H9 (cell line): ENCODE results near the gene LAMA3. TPM values are rescaled to one million over a fixed set of nuclear protein-coding genes. Genes with fewer than 3 reads are reported as not detected.

Source experiments
- DNase-seq: peaks from one replicate; pipeline ENCODE4 v3.0.0-alpha.2; 2017
- H2AFZ ChIP-seq: one replicate; pipeline ENCODE4 v1.6.1; 2013; ENCODE audit warnings: mild to moderate bottlenecking, low read length, control low read depth, moderate library complexity
- H2AK5ac ChIP-seq: 2 replicates; pipeline ENCODE4 v1.6.1; 2013; ENCODE audit warnings: low read length, control low read depth, mixed read lengths; ENCODE audit not compliant: insufficient read length
- H2BK120ac ChIP-seq: one replicate; pipeline ENCODE4 v1.6.1; 2013; ENCODE audit warnings: low read depth, mild to moderate bottlenecking, low read length, control low read depth, inconsistent platforms; ENCODE audit not compliant: poor library complexity, severe bottlenecking
- H2BK12ac ChIP-seq: 2 replicates; pipeline ENCODE4 v1.6.1; 2013; ENCODE audit warnings: low read length, control low read depth, mixed read lengths, low read depth; ENCODE audit not compliant: insufficient read length
- H2BK15ac ChIP-seq: 2 replicates; pipeline ENCODE4 v1.6.1; 2013; ENCODE audit warnings: low read depth, low read length, control low read depth
- H2BK20ac ChIP-seq: one replicate; pipeline ENCODE4 v1.6.1; 2013; ENCODE audit warnings: low read depth, mild to moderate bottlenecking, low read length, control low read depth, inconsistent platforms; ENCODE audit not compliant: poor library complexity, severe bottlenecking
- H2BK5ac ChIP-seq: 2 replicates; pipeline ENCODE4 v1.6.1; 2013; ENCODE audit warnings: low read length, control low read depth, mixed read lengths; ENCODE audit not compliant: insufficient read length
- H3K14ac ChIP-seq: 2 replicates; pipeline ENCODE4 v1.6.1; 2013; ENCODE audit warnings: low read length, control low read depth; ENCODE audit not compliant: insufficient read depth
- H3K18ac ChIP-seq: 2 replicates; pipeline ENCODE4 v1.6.1; 2013; ENCODE audit warnings: low read depth, mild to moderate bottlenecking, mixed read lengths, low read length, control low read depth; ENCODE audit not compliant: insufficient read length
- H3K23ac ChIP-seq: 2 replicates; pipeline ENCODE4 v1.6.1; 2013; ENCODE audit warnings: low read length, control low read depth, mixed read lengths, low read depth; ENCODE audit not compliant: insufficient read length
- H3K23me2 ChIP-seq: 2 replicates; pipeline ENCODE4 v1.6.1; 2013; ENCODE audit warnings: low read depth, mild to moderate bottlenecking, mixed read lengths, low read length, control low read depth; ENCODE audit not compliant: insufficient read length, poor library complexity, severe bottlenecking
- H3K27ac ChIP-seq: 2 replicates; pipeline ENCODE4 v1.5.1; 2013; ENCODE audit warnings: low read length, control low read depth, mixed read lengths, low read depth; ENCODE audit not compliant: insufficient read length
- H3K27me3 ChIP-seq: 2 replicates; pipeline ENCODE4 v1.6.1; 2013; ENCODE audit warnings: low read length, control low read depth, inconsistent platforms; ENCODE audit not compliant: insufficient read depth
- H3K4ac ChIP-seq: 2 replicates; pipeline ENCODE4 v1.6.1; 2013; ENCODE audit warnings: low read depth, mild to moderate bottlenecking, control low read depth, inconsistent platforms, low read length, moderate library complexity
- H3K4me1 ChIP-seq: 2 replicates; pipeline ENCODE4 v1.6.1; 2013; ENCODE audit warnings: low read length, control low read depth, inconsistent platforms; ENCODE audit not compliant: insufficient read depth
- H3K4me2 ChIP-seq: 2 replicates; pipeline ENCODE4 v1.6.1; 2013; ENCODE audit warnings: low read length, control low read depth, mixed read lengths; ENCODE audit not compliant: insufficient read length, insufficient read depth
- H3K56ac ChIP-seq: 2 replicates; pipeline ENCODE4 v1.6.1; 2013; ENCODE audit warnings: low read depth, mild to moderate bottlenecking, mixed read lengths, low read length, control low read depth; ENCODE audit not compliant: insufficient read length
- H3K79me1 ChIP-seq: 2 replicates; pipeline ENCODE4 v1.6.1; 2013; ENCODE audit warnings: low read depth, mild to moderate bottlenecking, moderate library complexity, low read length, control low read depth, inconsistent platforms; ENCODE audit not compliant: insufficient read depth, poor library complexity, severe bottlenecking
- H3K79me2 ChIP-seq: 2 replicates; pipeline ENCODE4 v1.6.1; 2013; ENCODE audit warnings: low read length, control low read depth, inconsistent platforms; ENCODE audit not compliant: insufficient read depth
- H3K9ac ChIP-seq: 2 replicates; pipeline ENCODE4 v1.6.1; 2013; ENCODE audit warnings: low read length, control low read depth, mixed read lengths; ENCODE audit not compliant: insufficient read length; ENCODE audit errors: extremely low read depth
- H3K9me3 ChIP-seq: one replicate; pipeline ENCODE4 v1.6.1; 2013; ENCODE audit warnings: low read depth, low read length, inconsistent platforms; ENCODE audit not compliant: control insufficient read depth
- H3T11ph ChIP-seq: one replicate; pipeline ENCODE4 v1.6.1; 2013; ENCODE audit warnings: mild to moderate bottlenecking, low read length, control low read depth, inconsistent platforms
- H4K20me1 ChIP-seq: one replicate; pipeline ENCODE4 v1.6.1; 2013; ENCODE audit not compliant: control insufficient read depth, insufficient read length, insufficient read depth
- H4K5ac ChIP-seq: 2 replicates; pipeline ENCODE4 v1.6.1; 2013; ENCODE audit warnings: low read depth, mild to moderate bottlenecking, mixed read lengths, low read length, control low read depth; ENCODE audit not compliant: insufficient read length
- H4K8ac ChIP-seq: replicated peaks from 2 replicates; pipeline ENCODE4 v1.6.1; 2013; ENCODE audit warnings: low read length, control low read depth, mixed read lengths, low read depth; ENCODE audit not compliant: insufficient read length
- H4K91ac ChIP-seq: 2 replicates; pipeline ENCODE4 v1.6.1; 2013; ENCODE audit warnings: low read depth, mild to moderate bottlenecking, moderate library complexity, mixed read lengths, low read length, control low read depth; ENCODE audit not compliant: insufficient read length
- H3K27ac Mint-ChIP-seq, 3 experiments: 2 replicates in 2 of 3; 3 replicates in 1 of 3; pipeline ENCODE4 v1.8.0; 2020 to 2021; ENCODE audit warnings: mixed read lengths in 3 of 3, mild to moderate bottlenecking in 1 of 3, moderate library complexity in 1 of 3
- H3K27me3 Mint-ChIP-seq: 2 replicates; pipeline ENCODE4 v1.8.0; 2021; ENCODE audit warnings: low read depth, mild to moderate bottlenecking, moderate library complexity, mixed read lengths
- H3K36me3 Mint-ChIP-seq, 3 experiments: 2 replicates in 2 of 3; 3 replicates in 1 of 3; pipeline ENCODE4 v1.8.0; 2020 to 2021; ENCODE audit warnings: low read depth in 3 of 3, mixed read lengths in 3 of 3; ENCODE audit not compliant: insufficient read depth in 1 of 3
- H3K4me1 Mint-ChIP-seq, 2 experiments: 2 replicates each; pipeline ENCODE4 v1.8.0; 2020; ENCODE audit warnings: mixed read lengths in 2 of 2
- H3K4me3 Mint-ChIP-seq, 2 experiments: 2 replicates in 1 of 2; 3 replicates in 1 of 2; pipeline ENCODE4 v1.8.0; 2020 to 2021; ENCODE audit warnings: mild to moderate bottlenecking in 2 of 2, mixed read lengths in 2 of 2, moderate library complexity in 1 of 2
- H3K9me3 Mint-ChIP-seq, 2 experiments: 2 replicates in 1 of 2; 3 replicates in 1 of 2; pipeline ENCODE4 v1.8.0; 2020; ENCODE audit warnings: mild to moderate bottlenecking in 2 of 2, mixed read lengths in 2 of 2, moderate library complexity in 1 of 2
- CTCF ChIP-seq: fragments of 200-600 bp; sonication (generic); conservative IDR thresholded peaks from 3 replicates; pipeline ENCODE4 v1.8.0; 2021; ENCODE audit warnings: antibody characterized with exemption, mild to moderate bottlenecking
- WGBS: extraction: QIAGEN DNeasy Blood & Tissue Kit; methylation state at CpG from one replicate; pipeline ENCODE4 v1.1.7; 2013; ENCODE audit warnings: missing lambda C conversion rate, low lambda C conversion rate, mixed read lengths; ENCODE audit not compliant: insufficient read length; ENCODE audit errors: extremely low coverage; 5-methylcytosine and 5-hydroxymethylcytosine counted together
- total RNA-seq: library from RNA; stranded (reverse); gene quantifications from 2 replicates; pipeline ENCODE4 v1.2.1, GENCODE V29; 2021

Gene LAMA3
- total RNA-seq, 1 experiment from 2014 or later: 0.33 TPM

- Histone ChIP-seq H3K27ac (no peak overlapping the region), H3K27me3 (no peaks in the 10 kb centered on the region), H3K79me1 (no peaks in the 10 kb centered on the region), H3K9ac (no peak overlapping the region), H4K8ac (no peak overlapping the region), H3K9me3 (no peaks in the 10 kb centered on the region), H3T11ph (no peak overlapping the region), H3K23me2 (no peaks in the 10 kb centered on the region), H3K79me2 (no peaks in the 10 kb centered on the region), H4K5ac (no peak overlapping the region), H4K91ac (no peak overlapping the region), H3K4me2 (no peak overlapping the region), H2BK120ac (no peak overlapping the region), H3K4ac (no peak overlapping the region), H2AK5ac (no peak overlapping the region), H2BK5ac (no peak overlapping the region), H2AFZ (no peak overlapping the region), H2BK12ac (no peak overlapping the region), H3K23ac (no peak overlapping the region), H2BK15ac (no peak overlapping the region), H3K56ac (no peak overlapping the region), H4K20me1 (no peaks in the 10 kb centered on the region), H3K4me1 (no peaks in the 10 kb centered on the region; the same call in 1 of the 2 replicates), H2BK20ac (no peak overlapping the region), H3K18ac (no peak overlapping the region), H3K14ac (no peak overlapping the region)
- H3K4me3 Mint-ChIP-seq: no peak overlapping the region
- no peaks in the 10 kb centered on the region for H3K36me3 Mint-ChIP-seq
- no peak overlapping the region for H3K27ac Mint-ChIP-seq
- H3K27me3 Mint-ChIP-seq: no peaks in the 10 kb centered on the region; the same call in 1 of the 2 replicates
- whole genome bisulfite sequencing: no CpG with 5 or more reads among the region's 2 CpGs
- H3K9me3 Mint-ChIP-seq: no peaks in the 10 kb centered on the region
- TF ChIP-seq CTCF: no peak
- no peak for DNase-seq
- peaks cover 17 to 28% of the 10 kb centered on the region in 2 experiments for H3K4me1 Mint-ChIP-seq
Measured at GRCh38 chr18:23880931-23881617, 191.8 kb downstream of the LAMA3 start.
